HG02884 (cell line): ENCODE results near the gene ZNF354C.

ENCODE experiments used
- ATAC-seq: cut with Tn5 transposase; IDR thresholded peaks from one replicate; pipeline ENCODE4 v1.9.1; 2021; ENCODE audit warnings: mild to moderate bottlenecking, moderate library complexity; ENCODE audit not compliant: unreplicated experiment

Gene ZNF354C

DNA sequence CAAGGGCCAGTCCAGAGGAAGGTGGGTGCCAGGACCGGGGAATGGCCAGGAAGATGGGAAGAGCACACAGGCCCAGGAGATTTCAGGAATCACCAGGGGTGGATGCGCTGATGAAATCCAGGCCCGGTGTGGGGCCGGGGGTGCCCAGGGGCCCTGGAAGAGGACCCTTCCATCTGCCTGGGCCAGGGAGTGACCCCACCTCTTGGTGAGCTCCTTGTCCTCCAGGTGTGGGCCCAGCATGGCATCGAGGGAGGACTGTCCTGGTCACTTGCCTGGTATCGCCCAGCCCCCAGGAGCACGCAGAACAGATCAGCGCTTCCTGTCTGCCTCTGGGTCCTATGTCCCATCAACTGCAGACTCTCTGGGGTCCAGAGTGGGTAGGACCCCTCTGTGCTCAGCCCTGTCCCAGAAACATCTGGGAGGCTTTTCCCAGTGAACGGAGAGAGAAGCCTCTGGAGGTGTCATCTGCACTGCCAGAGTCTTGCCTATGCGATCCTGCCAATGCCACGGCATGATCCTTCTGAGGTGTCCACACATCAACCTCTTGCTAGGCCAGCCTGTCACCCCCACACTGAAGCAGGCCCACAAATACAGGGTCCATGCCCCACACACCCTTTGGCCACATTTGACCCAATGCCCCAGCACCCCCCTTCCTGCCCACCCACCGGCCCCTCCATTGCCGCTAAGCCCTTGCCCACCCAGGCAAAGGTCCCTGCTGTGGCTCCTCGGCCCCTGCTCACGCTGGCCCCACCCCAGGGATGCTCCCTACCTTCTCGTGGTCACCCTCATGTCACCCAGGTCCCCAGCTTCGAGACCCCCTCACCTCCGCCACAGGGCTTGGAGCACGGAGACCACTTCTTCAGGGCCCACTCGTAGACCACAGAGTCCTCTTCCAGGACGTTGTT lies 67.2 kb downstream of the ZNF354C start:
- no peak for ATAC-seq

DNA sequence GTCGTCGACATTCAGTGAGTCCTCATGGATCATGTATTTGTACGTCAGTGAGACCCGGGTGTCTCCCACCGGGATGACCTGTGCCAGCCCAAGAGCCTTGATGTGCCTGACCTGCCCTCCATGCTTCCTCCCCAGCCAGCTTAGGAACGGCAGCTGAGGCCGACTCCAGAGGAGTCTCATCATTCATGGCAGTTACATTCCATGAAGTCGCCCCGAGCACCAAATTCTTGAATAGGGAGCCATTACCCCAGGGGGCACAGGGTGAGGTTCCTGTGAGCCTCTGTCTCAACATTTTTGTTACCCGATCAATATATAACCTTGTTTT lies 67.8 kb downstream of the ZNF354C start:
- ATAC-seq: no peak

DNA sequence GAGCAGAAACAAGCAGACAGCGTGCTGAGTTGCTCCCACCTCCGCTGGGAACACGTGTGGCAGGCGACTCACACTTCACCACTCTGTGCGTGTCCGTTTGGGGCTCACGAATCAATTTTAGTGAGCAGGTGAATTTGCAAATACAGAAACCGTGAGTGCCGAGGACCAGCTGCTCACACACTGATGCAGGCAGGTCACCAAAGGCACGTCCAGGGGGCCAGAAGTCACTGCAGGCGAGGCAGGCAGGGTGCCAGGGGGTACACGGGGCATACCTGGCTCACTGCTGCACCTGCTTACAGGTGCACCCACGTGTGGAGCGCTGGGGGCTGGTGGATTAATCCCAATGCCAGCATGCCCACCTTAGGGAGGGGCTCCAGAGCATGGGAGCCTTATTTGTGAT lies 68.8 kb downstream of the ZNF354C start:
- ATAC-seq: no peak

DNA sequence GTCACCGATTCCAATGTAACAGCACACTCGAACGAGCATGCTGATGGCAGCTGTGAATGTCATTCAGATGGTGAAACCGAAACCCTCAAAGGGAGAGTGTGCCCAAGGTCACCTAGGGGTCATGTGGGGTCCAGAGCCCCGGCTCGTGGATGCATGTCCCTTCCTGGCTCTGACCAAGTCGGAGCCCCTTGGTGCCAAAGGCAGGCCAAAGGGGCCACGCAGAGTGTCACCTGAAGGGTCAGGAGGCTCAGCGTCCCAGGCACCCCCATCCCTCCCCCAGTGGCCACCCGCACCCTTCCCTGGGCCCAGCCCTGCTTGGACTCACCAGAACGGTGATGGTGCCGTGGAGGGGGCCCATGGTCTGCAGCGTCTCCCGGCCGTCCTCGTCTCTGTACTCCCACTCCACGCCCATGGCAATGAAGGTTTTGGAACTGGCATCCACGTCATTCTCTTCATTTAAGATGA lies 69.5 kb downstream of the ZNF354C start:
- no peak for ATAC-seq

DNA sequence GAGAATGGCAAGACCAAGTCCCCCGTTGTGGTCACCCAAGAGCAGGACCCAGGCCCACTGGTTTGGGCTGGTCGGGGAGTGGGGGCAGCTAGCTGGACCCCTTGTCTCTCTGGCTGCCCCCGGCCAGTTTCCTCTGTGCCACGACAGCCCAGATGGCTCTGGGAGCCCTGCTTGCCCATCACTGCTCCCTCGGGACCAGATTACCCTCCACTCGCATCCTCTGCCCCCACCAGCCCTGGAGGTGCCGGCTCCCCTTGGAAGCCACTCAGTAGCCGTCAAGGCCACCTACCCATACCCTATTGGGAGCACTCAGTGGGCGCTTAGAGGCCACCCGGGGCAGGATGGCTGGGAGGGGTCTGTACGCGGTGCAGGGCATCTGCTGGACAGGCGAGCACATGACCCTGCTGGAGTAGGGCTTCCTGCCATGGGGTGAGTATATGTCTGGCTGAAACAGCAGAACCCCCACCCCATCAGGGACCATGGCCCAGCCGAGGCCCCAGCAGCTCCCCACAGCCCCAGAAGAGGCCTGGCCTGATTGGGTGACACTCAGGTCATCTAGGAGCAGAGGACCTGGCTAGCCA lies 70.0 kb downstream of the ZNF354C start:
- no peak for ATAC-seq

DNA sequence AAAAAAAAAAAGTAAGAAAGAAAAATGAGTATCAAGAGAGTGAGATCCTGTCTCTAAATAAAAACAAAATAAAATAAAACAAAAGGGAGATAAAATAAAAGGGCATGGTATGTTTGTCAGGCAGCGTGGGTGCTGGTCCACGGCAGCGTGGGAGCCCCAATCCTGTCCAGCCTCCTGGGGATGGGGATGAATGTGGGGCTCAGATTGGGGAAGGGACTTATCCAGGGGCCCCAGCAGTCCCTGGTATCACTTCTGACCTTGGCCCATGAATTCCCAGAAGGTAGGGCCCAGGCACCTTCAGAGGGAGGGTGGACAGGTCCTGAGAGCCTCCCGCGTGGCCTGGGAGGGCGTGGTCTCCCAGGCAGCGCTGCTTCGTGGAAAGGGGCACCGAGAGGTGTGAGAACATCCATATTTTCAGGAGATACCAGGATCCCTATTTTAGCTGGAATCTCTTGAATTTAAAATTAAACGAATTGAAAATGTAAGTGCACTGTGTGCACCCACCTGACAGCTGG lies 71.2 kb downstream of the ZNF354C start:
- ATAC-seq: no peak

DNA sequence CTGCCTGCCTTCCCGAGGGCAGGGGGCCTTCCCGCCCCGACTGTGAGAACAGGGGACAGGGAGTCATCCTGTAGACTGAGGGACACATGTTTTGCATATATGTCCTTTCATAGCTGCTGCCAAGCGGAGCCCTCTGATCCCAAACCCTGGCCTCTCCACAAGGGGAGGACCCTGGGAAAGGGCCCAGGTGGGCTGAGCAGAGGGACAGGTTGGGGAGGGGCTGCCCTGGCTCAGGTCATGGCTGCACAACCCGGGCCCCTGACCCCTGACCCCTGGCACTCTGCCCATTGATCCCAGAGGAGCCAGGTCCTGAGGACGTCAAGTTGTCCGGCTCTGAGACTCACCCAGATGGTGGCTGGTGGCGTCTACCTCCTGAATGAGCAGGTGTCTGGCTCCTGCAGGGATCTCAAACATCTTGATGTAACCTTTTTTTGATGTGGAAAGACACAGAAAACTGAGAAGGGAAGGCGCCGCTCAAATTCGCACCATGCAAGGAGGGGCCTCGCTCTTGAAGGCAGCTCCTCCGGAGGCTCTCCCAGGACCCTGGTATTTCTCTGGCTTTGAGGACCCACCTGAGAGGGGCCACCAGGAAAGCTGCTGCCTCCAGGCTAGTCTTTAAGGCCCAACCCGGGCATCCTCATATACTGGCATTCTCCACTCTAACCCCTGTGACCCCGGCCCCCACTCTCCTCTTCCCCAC lies 71.9 kb downstream of the ZNF354C start:
- ATAC-seq: no peak

DNA sequence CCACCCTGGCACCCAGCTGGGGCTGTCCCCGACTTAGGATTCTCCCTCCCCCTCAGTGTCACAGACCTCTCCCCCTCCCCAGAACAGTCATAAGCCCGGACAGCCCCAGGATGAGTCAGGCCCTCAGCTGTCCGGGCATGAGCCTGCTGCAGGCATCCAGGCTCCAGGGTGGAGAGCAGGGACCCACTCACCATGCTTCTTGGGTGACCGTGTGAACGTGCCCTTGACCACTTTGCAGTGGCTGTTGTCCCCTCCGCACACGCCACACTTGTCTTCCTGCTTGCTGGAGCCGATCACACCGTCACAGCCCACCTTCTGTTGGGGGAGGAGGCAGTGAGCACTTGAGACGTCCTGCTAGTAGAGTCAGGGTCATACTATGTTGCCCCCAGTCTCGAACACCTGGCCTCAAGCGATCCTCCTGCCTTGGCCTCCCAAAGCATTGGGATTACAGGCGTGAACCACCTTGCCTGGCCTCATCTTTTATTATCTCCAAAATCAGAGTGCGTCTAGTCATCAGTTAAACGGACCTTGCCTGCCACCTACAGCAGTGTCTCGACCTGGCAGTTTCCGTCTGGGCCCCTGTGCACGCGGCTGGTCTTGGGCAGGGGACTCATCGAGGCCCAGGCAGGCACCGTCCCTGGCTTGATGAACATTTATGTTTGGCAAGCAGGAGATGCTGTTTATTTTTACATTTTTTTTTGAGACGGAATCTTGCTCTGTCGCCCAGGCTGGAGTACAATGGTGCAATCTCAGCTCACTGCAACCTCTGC lies 72.6 kb downstream of the ZNF354C start:
- ATAC-seq: no peak
